ENCODE data around the gene B9D2.

B9D2 gene

GRCh38 chr19:41318696-41319499 lies 45.1 kb downstream of the B9D2 start:
- POLR2A ChIA-PET = interaction anchor here (11.8 kb wide), 1 partner anchor 35 kb away, joined by 165 read pairs; the partner anchor contains the start of gene TGFB1
- Histone ChIP-seq H3K36me3 (ENCODE audit: control insufficient read depth in 4 of 4, insufficient read depth in 4 of 4, low read length in 3 of 4) (peaks cover 7 to 72% (median 51%) of the 10 kb centered on the region in 4 experiments), H3K27me3 (replicated peaks in 2 of 5; ENCODE audit: control insufficient read depth in 4 of 5, insufficient read depth in 5 of 5, low read length in 4 of 5) (no peaks in the 10 kb centered on the region), H3K27ac (ENCODE audit: insufficient read depth in 1 of 2, low read depth in 1 of 2, low read length in 2 of 2, poor library complexity in 1 of 2, severe bottlenecking in 2 of 2) (no peak overlapping the region), H3K4me3 (ENCODE audit: control insufficient read depth in 1 of 7, extremely low read depth in 1 of 7, insufficient read depth in 4 of 7, low read depth in 2 of 7, low read length in 6 of 7) (no peak overlapping the region), H3K9me3 (ENCODE audit: control extremely low read depth in 1 of 5, control insufficient read depth in 4 of 5, insufficient read depth in 2 of 5, low read depth in 1 of 5, low read length in 4 of 5) (no peaks in the 10 kb centered on the region), H3K4me1 (ENCODE audit: control extremely low read depth in 1 of 4, control insufficient read depth in 4 of 4, insufficient read depth in 4 of 4, low read length in 3 of 4) (peaks cover 0 to 35% (median 33%) of the 10 kb centered on the region in 4 experiments)
- DNase-seq = no peak
- WGBS (ENCODE audit: insufficient coverage) = 92% methylated on average over 19 of the region's 19 CpGs
- CTCF ChIA-PET = interaction anchor here (1.6 kb wide), 1 partner anchor 30 kb away, joined by 5 read pairs; no protein-coding TSS in a partner anchor

- 98% methylated on average over 24 of the region's 24 CpGs for WGBS (ENCODE audit: insufficient coverage)
- no peak overlapping the region for H3K27ac ChIP-seq (ENCODE audit: insufficient read depth in 1 of 2, low read depth in 1 of 2, low read length in 2 of 2, poor library complexity in 1 of 2, severe bottlenecking in 2 of 2)
Measured at GRCh38 chr19:41316306-41316920, 47.5 kb downstream of the B9D2 start.

GRCh38 chr19:41311613-41312012 lies 52.3 kb downstream of the B9D2 start:
- no peak for DNase-seq
- Histone ChIP-seq H3K27ac (ENCODE audit: insufficient read depth in 1 of 2, low read depth in 1 of 2, low read length in 2 of 2, poor library complexity in 1 of 2, severe bottlenecking in 2 of 2) (peak overlapping the region in 1 of 2 experiments; percentile 97), H3K27me3 (replicated peaks in 2 of 5; ENCODE audit: control insufficient read depth in 4 of 5, insufficient read depth in 5 of 5, low read length in 4 of 5) (no peaks in the 10 kb centered on the region), H3K4me1 (ENCODE audit: control extremely low read depth in 1 of 4, control insufficient read depth in 4 of 4, insufficient read depth in 4 of 4, low read length in 3 of 4) (peaks cover 22 to 46% (median 41%) of the 10 kb centered on the region in 4 experiments), H3K36me3 (ENCODE audit: control insufficient read depth in 4 of 4, insufficient read depth in 4 of 4, low read length in 3 of 4) (peaks cover 7 to 48% (median 31%) of the 10 kb centered on the region in 4 experiments), H3K4me3 (ENCODE audit: control insufficient read depth in 1 of 7, extremely low read depth in 1 of 7, insufficient read depth in 4 of 7, low read depth in 2 of 7, low read length in 6 of 7) (peak overlapping the region in 1 of 7 experiments; percentile 99), H3K9me3 (ENCODE audit: control extremely low read depth in 1 of 5, control insufficient read depth in 4 of 5, insufficient read depth in 2 of 5, low read depth in 1 of 5, low read length in 4 of 5) (no peaks in the 10 kb centered on the region)
- ChIA-PET POLR2A (interaction anchor here (0.6 to 3.6 kb wide), 3 partner anchors 9 to 169 kb away, joined by 3 to 18 read pairs (median 6); no protein-coding TSS in a partner anchor), CTCF (interaction anchor here (1.0 to 1.4 kb wide), 3 partner anchors 9 to 252 kb away, joined by 3 to 6 read pairs (median 5); no protein-coding TSS in a partner anchor)
- WGBS (ENCODE audit: insufficient coverage) = 98% methylated on average over 6 of the region's 8 CpGs

More at GRCh38 chr19:41316306-41316920, 47.5 kb downstream of the B9D2 start:
- Histone ChIP-seq H3K4me3 (ENCODE audit: control insufficient read depth in 1 of 7, extremely low read depth in 1 of 7, insufficient read depth in 4 of 7, low read depth in 2 of 7, low read length in 6 of 7) (no peak overlapping the region), H3K27me3 (replicated peaks in 2 of 5; ENCODE audit: control insufficient read depth in 4 of 5, insufficient read depth in 5 of 5, low read length in 4 of 5) (no peaks in the 10 kb centered on the region), H3K4me1 (ENCODE audit: control extremely low read depth in 1 of 4, control insufficient read depth in 4 of 4, insufficient read depth in 4 of 4, low read length in 3 of 4) (peaks cover 0 to 14% (median 10%) of the 10 kb centered on the region in 4 experiments), H3K36me3 (ENCODE audit: control insufficient read depth in 4 of 4, insufficient read depth in 4 of 4, low read length in 3 of 4) (peaks cover 13 to 89% (median 55%) of the 10 kb centered on the region in 4 experiments), H3K9me3 (ENCODE audit: control extremely low read depth in 1 of 5, control insufficient read depth in 4 of 5, insufficient read depth in 2 of 5, low read depth in 1 of 5, low read length in 4 of 5) (no peaks in the 10 kb centered on the region)
- POLR2A ChIA-PET = no interaction called here
- DNase-seq = no peak
- CTCF ChIA-PET = interaction anchor here (0.8 to 1.4 kb wide), 2 partner anchors 18 to 253 kb away, joined by 3 to 4 read pairs; no protein-coding TSS in a partner anchor

GRCh38 chr19:41311072-41311471 lies 52.9 kb downstream of the B9D2 start:
- ChIA-PET CTCF (interaction anchor here (1.0 to 1.7 kb wide), 5 partner anchors 9 to 253 kb away, joined by 3 to 6 read pairs (median 4); no protein-coding TSS in a partner anchor), POLR2A (interaction anchor here (1.0 to 3.9 kb wide), 4 partner anchors 9 to 41 kb away, joined by 3 to 25 read pairs (median 10); no protein-coding TSS in a partner anchor)
- no peak for DNase-seq
- Histone ChIP-seq H3K9me3 (ENCODE audit: control extremely low read depth in 1 of 5, control insufficient read depth in 4 of 5, insufficient read depth in 2 of 5, low read depth in 1 of 5, low read length in 4 of 5) (no peaks in the 10 kb centered on the region), H3K27me3 (replicated peaks in 2 of 5; ENCODE audit: control insufficient read depth in 4 of 5, insufficient read depth in 5 of 5, low read length in 4 of 5) (no peaks in the 10 kb centered on the region), H3K27ac (ENCODE audit: insufficient read depth in 1 of 2, low read depth in 1 of 2, low read length in 2 of 2, poor library complexity in 1 of 2, severe bottlenecking in 2 of 2) (peak overlapping the region; percentile 94 to 97), H3K36me3 (ENCODE audit: control insufficient read depth in 4 of 4, insufficient read depth in 4 of 4, low read length in 3 of 4) (peaks cover 5 to 48% (median 30%) of the 10 kb centered on the region in 4 experiments), H3K4me3 (ENCODE audit: control insufficient read depth in 1 of 7, extremely low read depth in 1 of 7, insufficient read depth in 4 of 7, low read depth in 2 of 7, low read length in 6 of 7) (peak overlapping the region in 6 of 7 experiments; percentile 72 to 99 (median 94)), H3K4me1 (ENCODE audit: control extremely low read depth in 1 of 4, control insufficient read depth in 4 of 4, insufficient read depth in 4 of 4, low read length in 3 of 4) (peaks cover 24 to 51% (median 47%) of the 10 kb centered on the region in 4 experiments)
- WGBS (ENCODE audit: insufficient coverage) = 79% methylated on average over 5 of the region's 5 CpGs

- 0% methylated on average over 28 of the region's 47 CpGs for WGBS (ENCODE audit: insufficient coverage)
- Histone ChIP-seq H3K4me1 (ENCODE audit: control extremely low read depth in 1 of 4, control insufficient read depth in 4 of 4, insufficient read depth in 4 of 4, low read length in 3 of 4) (peaks cover 25 to 59% (median 55%) of the 10 kb centered on the region in 4 experiments), H3K9me3 (ENCODE audit: control extremely low read depth in 1 of 5, control insufficient read depth in 4 of 5, insufficient read depth in 2 of 5, low read depth in 1 of 5, low read length in 4 of 5) (no peaks in the 10 kb centered on the region), H3K27ac (ENCODE audit: insufficient read depth in 1 of 2, low read depth in 1 of 2, low read length in 2 of 2, poor library complexity in 1 of 2, severe bottlenecking in 2 of 2) (peak within 1 kb of the TSS; percentile 94 to 97), H3K4me3 (ENCODE audit: control insufficient read depth in 1 of 7, extremely low read depth in 1 of 7, insufficient read depth in 4 of 7, low read depth in 2 of 7, low read length in 6 of 7) (peak within 1 kb of the TSS; percentile 72 to 99 (median 94)), H3K36me3 (ENCODE audit: control insufficient read depth in 4 of 4, insufficient read depth in 4 of 4, low read length in 3 of 4) (peaks cover 5 to 50% (median 30%) of the 10 kb centered on the region in 4 experiments), H3K27me3 (replicated peaks in 2 of 5; ENCODE audit: control insufficient read depth in 4 of 5, insufficient read depth in 5 of 5, low read length in 4 of 5) (no peaks in the 10 kb centered on the region)
- DNase-seq = peak; percentile 90 to 96 (median 95)
- POLR2A ChIA-PET = interaction anchor here (0.7 to 4.5 kb wide), 6 partner anchors 12 to 46 kb away, joined by 3 to 42 read pairs (median 17); partner anchors contain the start of gene HNRNPUL1
- CTCF ChIA-PET = interaction anchor here (1.0 to 3.3 kb wide), 5 partner anchors 10 to 121 kb away, joined by 3 to 12 read pairs (median 6); no protein-coding TSS in a partner anchor
Measured at GRCh38 chr19:41310033-41310831, 53.7 kb downstream of the B9D2 start, which contains the start of gene CCDC97. Gene CCDC97 (plus strand): TSS chr19:41310172. CDS start chr19:41310311, 139 bp downstream.

Data from common myeloid progenitor, CD34-positive (primary cell).